Breast epithelium (tissue), 4 donors: ENCODE measurements around the gene TAF7. TPM values are rescaled to one million over a fixed set of nuclear protein-coding genes. Genes with fewer than 3 reads are reported as not detected.

Experiments used
- DNase-seq, 2 donors: peaks; one replicate each; pipeline ENCODE4 v3.0.0-alpha.2; 2019; ENCODE audit warnings: low spot score in 2 of 2
- H3K27ac ChIP-seq, 2 donors: fragments of 200-600 bp; sonication (generic) in 1 of 2; one replicate each; pipeline ENCODE4 v1.5.1; 2016 to 2019; ENCODE audit warnings: mild to moderate bottlenecking in 1 of 2
- H3K27me3 ChIP-seq, 2 donors: fragments of 200-600 bp; sonication (generic) in 1 of 2; one replicate each; pipeline versions ENCODE4 v1.5.1 to v1.6.0; 2017 to 2019; ENCODE audit warnings: control low read depth in 1 of 2, mild to moderate bottlenecking in 1 of 2
- H3K36me3 ChIP-seq: fragments of 200-600 bp; one replicate; pipeline ENCODE4 v1.5.1; 2019
- H3K4me1 ChIP-seq, 2 donors: fragments of 200-600 bp; sonication (generic); one replicate each; pipeline ENCODE4 v1.5.1; 2016 to 2019; ENCODE audit warnings: control low read depth in 1 of 2
- H3K4me3 ChIP-seq, 3 donors: fragments of 200-600 bp; sonication (generic); 1 replicate in 2 of 3; 2 replicates in 1 of 3; pipeline ENCODE4 v1.5.1; 2016 to 2019; ENCODE audit warnings: mild to moderate bottlenecking in 3 of 3, moderate library complexity in 2 of 3
- H3K9me3 ChIP-seq, 2 donors: fragments of 200-600 bp; sonication (generic) in 1 of 2; one replicate each; pipeline ENCODE4 v1.5.1; 2016 to 2019; ENCODE audit warnings: control low read depth in 1 of 2
- CTCF ChIP-seq, 3 donors: fragments of 450-650 bp; IDR thresholded peaks; one replicate each; pipeline ENCODE4 v1.5.1; 2016 to 2017; ENCODE audit warnings: antibody characterized with exemption in 3 of 3, mild to moderate bottlenecking in 3 of 3, moderate library complexity in 3 of 3
- POLR2A ChIP-seq: fragments of 450-650 bp; IDR thresholded peaks from one replicate; pipeline ENCODE4 v1.6.1; 2016; ENCODE audit warnings: antibody characterized with exemption, mild to moderate bottlenecking, moderate library complexity
- POLR2AphosphoS5 ChIP-seq, 3 donors: sonication (generic); formaldehyde crosslinking; IDR thresholded peaks; one replicate each; pipeline ENCODE4 v1.6.1; 2017; ENCODE audit warnings: antibody characterized with exemption in 3 of 3
- intact Hi-C: fragments of 100-400 bp; cut with DNase I; formaldehyde crosslinking; loops from one replicate; pipeline ENCODE4 v1.15.1; 2023; ENCODE audit warnings: low total_unique reads
- total RNA-seq, 3 donors: library from RNA; depleted of rRNA; stranded (reverse); fragments of >200 nt; gene quantifications; one replicate each; pipeline ENCODE4 v1.1.0, GENCODE V29; 2016

Gene TAF7
- total RNA-seq, 3 donors from 2014 or later = 59.2 to 96.2 (median 68.2) TPM

GRCh38 chr5:141298376-141298775 is 22.2 kb downstream of the TAF7 start:
- Histone ChIP-seq H3K36me3 (no peaks in the 10 kb centered on the region), H3K4me1 (no peaks in the 10 kb centered on the region), H3K27ac (no peak overlapping the region), H3K9me3 (peaks cover 95 to 100% of the 10 kb centered on the region in 2 donors), H3K27me3 (no peaks in the 10 kb centered on the region), H3K4me3 (no peak overlapping the region)
- no peak for TF ChIP-seq POLR2AphosphoS5 (IDR thresholded peaks at IDR 0.05)
- intact Hi-C loops = no loop called here
- no peak for DNase-seq

- Histone ChIP-seq H3K27me3 (no peaks in the 10 kb centered on the region), H3K9me3 (peaks cover 92 to 97% of the 10 kb centered on the region in 2 donors), H3K4me1 (no peaks in the 10 kb centered on the region), H3K27ac (no peak overlapping the region), H3K4me3 (no peak overlapping the region), H3K36me3 (no peaks in the 10 kb centered on the region)
- DNase-seq = no peak
- intact Hi-C loops = no loop called here
- no peak for TF ChIP-seq CTCF (IDR thresholded peaks at IDR 0.05)
- no peak for TF ChIP-seq POLR2A
- TF ChIP-seq POLR2AphosphoS5 (IDR thresholded peaks at IDR 0.05) = no peak
Measured at GRCh38 chr5:141272906-141273305, 47.7 kb downstream of the TAF7 start.

DNA sequence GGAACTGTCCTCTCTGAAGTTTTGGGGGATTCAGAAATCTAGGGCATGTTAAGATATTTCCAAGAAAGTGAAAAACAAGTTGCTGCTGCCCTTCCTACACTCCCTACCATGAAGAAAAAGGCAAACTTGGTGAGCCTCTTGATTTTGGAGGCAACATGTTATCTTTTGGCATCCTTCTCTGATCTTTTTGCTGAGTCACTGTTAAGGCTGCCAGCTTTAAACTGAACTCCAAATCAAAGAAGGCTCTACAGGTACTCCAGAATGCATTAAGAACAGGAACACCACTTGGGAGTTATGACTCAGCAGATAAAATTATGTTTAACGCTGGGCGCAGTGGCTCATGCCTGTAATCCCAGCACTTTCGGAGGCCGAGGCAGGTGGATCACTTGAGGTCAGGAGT is 51.4 kb downstream of the TAF7 start:
- H3K4me1 ChIP-seq = no peaks in the 10 kb centered on the region
- peaks cover 90 to 100% of the 10 kb centered on the region in 2 donors for H3K9me3 ChIP-seq
- no peaks in the 10 kb centered on the region for H3K27me3 ChIP-seq
- no peak overlapping the region for H3K4me3 ChIP-seq
- no peak overlapping the region for H3K27ac ChIP-seq
- no peak for DNase-seq
- TF ChIP-seq CTCF (IDR thresholded peaks at IDR 0.05) (no peak), POLR2A (no peak), POLR2AphosphoS5 (IDR thresholded peaks at IDR 0.05) (no peak)
- intact Hi-C loops = no loop called here
- no peaks in the 10 kb centered on the region for H3K36me3 ChIP-seq

Other genes with a start within 250 kb of the TAF7 start
- 10 to 100 TPM in 1 of 3 donors, 1 to 10 TPM in 2; 3.8 to 10.8 (median 9.8) TPM for gene PCDHB2, start 226.2 kb downstream of the TAF7 start, total RNA-seq
- 1 to 10 TPM; 3.4 to 6.2 (median 5.4) TPM for gene PCDHB3, start 220.3 kb downstream of the TAF7 start, total RNA-seq
- gene PCDHB4, start 199.0 kb downstream of the TAF7 start, total RNA-seq = 1 to 10 TPM; 7.5 to 9.2 (median 7.7) TPM
- gene PCDHB5, start 185.6 kb downstream of the TAF7 start, total RNA-seq = 1 to 10 TPM; 3.4 to 9.8 (median 6.4) TPM
- gene PCDHB6, start 170.7 kb downstream of the TAF7 start, total RNA-seq = 1 to 10 TPM; 1.4 to 3.6 (median 2.2) TPM
- 1 to 10 TPM; 2.3 to 4.6 (median 3.4) TPM for gene PCDHB7, start 148.1 kb downstream of the TAF7 start, total RNA-seq
- gene PCDHB8, start 143.0 kb downstream of the TAF7 start, total RNA-seq = 1 to 10 TPM in 1 of 3 donors, under 1 TPM in 2; 0.73 to 4.6 (median 0.80) TPM
- 10 to 100 TPM in 1 of 3 donors, 1 to 10 TPM in 2; 4.3 to 11.8 (median 6.3) TPM for gene PCDHB16, start 138.4 kb downstream of the TAF7 start, total RNA-seq
- 1 to 10 TPM; 2.2 to 4.6 (median 4.1) TPM for gene PCDHB9, start 133.6 kb downstream of the TAF7 start, total RNA-seq
- gene PCDHB10, start 128.4 kb downstream of the TAF7 start, total RNA-seq = 1 to 10 TPM; 3.8 to 4.8 (median 4.6) TPM
- 1 to 10 TPM; 2.3 to 4.6 (median 2.7) TPM for gene PCDHB11, start 121.2 kb downstream of the TAF7 start, total RNA-seq
- gene PCDHB12, start 112.1 kb downstream of the TAF7 start, total RNA-seq = 1 to 10 TPM; 3.7 to 5.2 (median 5.0) TPM
- gene PCDHB13, start 106.9 kb downstream of the TAF7 start, total RNA-seq = 1 to 10 TPM; 3.7 to 5.9 (median 4.8) TPM
- gene PCDHB14, start 97.4 kb downstream of the TAF7 start, total RNA-seq = 1 to 10 TPM; 4.2 to 5.9 (median 5.9) TPM
- 1 to 10 TPM; 1.6 to 4.2 (median 3.3) TPM for gene PCDHB15, start 75.4 kb downstream of the TAF7 start, total RNA-seq
- gene SLC25A2, start 16.7 kb downstream of the TAF7 start, total RNA-seq = 1 to 10 TPM in 1 of 3 donors, under 1 TPM in 2; 0.64 to 2.0 (median 0.98) TPM
- gene PCDHGA1, start 9.7 kb upstream of the TAF7 start, total RNA-seq = 1 to 10 TPM in 2 of 3 donors, under 1 TPM in 1; 0.80 to 1.3 (median 1.2) TPM
- gene PCDHGA2, start 18.0 kb upstream of the TAF7 start, total RNA-seq = 1 to 10 TPM; 4.6 to 8.6 (median 6.2) TPM
- 1 to 10 TPM; 4.3 to 5.9 (median 5.0) TPM for gene PCDHGA3, start 23.0 kb upstream of the TAF7 start, total RNA-seq
- 1 to 10 TPM; 2.7 to 5.9 (median 5.1) TPM for gene PCDHGB1, start 29.3 kb upstream of the TAF7 start, total RNA-seq
- 10 to 100 TPM in 1 of 3 donors, 1 to 10 TPM in 2; 5.3 to 12.1 (median 6.4) TPM for gene PCDHGA4, start 34.2 kb upstream of the TAF7 start, total RNA-seq
- 10 to 100 TPM in 1 of 3 donors, 1 to 10 TPM in 2; 6.2 to 10.5 (median 7.8) TPM for gene PCDHGB2, start 39.2 kb upstream of the TAF7 start, total RNA-seq
- gene PCDHGA5, start 43.4 kb upstream of the TAF7 start, total RNA-seq = 1 to 10 TPM; 5.4 to 9.4 (median 8.8) TPM
- 10 to 100 TPM in 1 of 3 donors, 1 to 10 TPM in 2; 5.3 to 10.2 (median 8.6) TPM for gene PCDHGB3, start 49.5 kb upstream of the TAF7 start, total RNA-seq
- gene PCDHGA6, start 53.1 kb upstream of the TAF7 start, total RNA-seq = 1 to 10 TPM; 4.0 to 8.5 (median 8.3) TPM
- gene PCDHGA7, start 62.0 kb upstream of the TAF7 start, total RNA-seq = 10 to 100 TPM in 1 of 3 donors, 1 to 10 TPM in 2; 3.7 to 10.8 (median 10.0) TPM
- gene PCDHGB4, start 66.9 kb upstream of the TAF7 start, total RNA-seq = 10 to 100 TPM in 1 of 3 donors, 1 to 10 TPM in 2; 5.3 to 10.5 (median 8.9) TPM
- gene PCDHGA8, start 71.8 kb upstream of the TAF7 start, total RNA-seq = 1 to 10 TPM; 2.6 to 7.2 (median 6.0) TPM
- gene PCDHGB5, start 77.2 kb upstream of the TAF7 start, total RNA-seq = 10 to 100 TPM in 2 of 3 donors, 1 to 10 TPM in 1; 7.5 to 20.6 (median 19.8) TPM
- 10 to 100 TPM in 2 of 3 donors, 1 to 10 TPM in 1; 7.8 to 16.7 (median 13.8) TPM for gene PCDHGA9, start 82.0 kb upstream of the TAF7 start, total RNA-seq
- gene PCDHGB6, start 87.2 kb upstream of the TAF7 start, total RNA-seq = 10 to 100 TPM in 2 of 3 donors, 1 to 10 TPM in 1; 8.8 to 12.8 (median 10.8) TPM
- gene PCDHGA10, start 92.2 kb upstream of the TAF7 start, total RNA-seq = 10 to 100 TPM in 2 of 3 donors, 1 to 10 TPM in 1; 7.2 to 10.7 (median 10.5) TPM
- gene PCDHGB7, start 96.9 kb upstream of the TAF7 start, total RNA-seq = 10 to 100 TPM; 15.4 to 21.3 (median 16.0) TPM
- gene PCDHGA11, start 100.3 kb upstream of the TAF7 start, total RNA-seq = 1 to 10 TPM; 5.0 to 9.8 (median 9.7) TPM
- 10 to 100 TPM in 2 of 3 donors, 1 to 10 TPM in 1; 9.8 to 12.0 (median 11.1) TPM for gene PCDHGA12, start 109.7 kb upstream of the TAF7 start, total RNA-seq
- gene PCDHGC3, start 155.2 kb upstream of the TAF7 start, total RNA-seq = 10 to 100 TPM; 29.6 to 41.6 (median 35.1) TPM
- gene PCDHGC4, start 164.2 kb upstream of the TAF7 start, total RNA-seq = 1 to 10 TPM; 2.6 to 6.2 (median 6.0) TPM
- 1 to 10 TPM; 2.1 to 3.5 (median 3.3) TPM for gene PCDHGC5, start 168.3 kb upstream of the TAF7 start, total RNA-seq